NCI-H146 treated with DMSO at 0.1 percent for 48 hours (cell line): ENCODE results near the gene AMBN.

Experiments used
- DNase-seq: peaks from one replicate; lab custom pipeline; 2025; ENCODE audit not compliant: unreplicated experiment; lab: John Stamatoyannopoulos, UW

The AMBN gene, protein sequence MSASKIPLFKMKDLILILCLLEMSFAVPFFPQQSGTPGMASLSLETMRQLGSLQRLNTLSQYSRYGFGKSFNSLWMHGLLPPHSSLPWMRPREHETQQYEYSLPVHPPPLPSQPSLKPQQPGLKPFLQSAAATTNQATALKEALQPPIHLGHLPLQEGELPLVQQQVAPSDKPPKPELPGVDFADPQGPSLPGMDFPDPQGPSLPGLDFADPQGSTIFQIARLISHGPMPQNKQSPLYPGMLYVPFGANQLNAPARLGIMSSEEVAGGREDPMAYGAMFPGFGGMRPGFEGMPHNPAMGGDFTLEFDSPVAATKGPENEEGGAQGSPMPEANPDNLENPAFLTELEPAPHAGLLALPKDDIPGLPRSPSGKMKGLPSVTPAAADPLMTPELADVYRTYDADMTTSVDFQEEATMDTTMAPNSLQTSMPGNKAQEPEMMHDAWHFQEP

GRCh38 chr4:70591955-70592582 lies at the start of gene AMBN:
Gene AMBN (plus strand): TSS chr4:70592256. CDS start chr4:70592359, 103 bp downstream.
- DNase-seq = peak; percentile 59

DNA sequence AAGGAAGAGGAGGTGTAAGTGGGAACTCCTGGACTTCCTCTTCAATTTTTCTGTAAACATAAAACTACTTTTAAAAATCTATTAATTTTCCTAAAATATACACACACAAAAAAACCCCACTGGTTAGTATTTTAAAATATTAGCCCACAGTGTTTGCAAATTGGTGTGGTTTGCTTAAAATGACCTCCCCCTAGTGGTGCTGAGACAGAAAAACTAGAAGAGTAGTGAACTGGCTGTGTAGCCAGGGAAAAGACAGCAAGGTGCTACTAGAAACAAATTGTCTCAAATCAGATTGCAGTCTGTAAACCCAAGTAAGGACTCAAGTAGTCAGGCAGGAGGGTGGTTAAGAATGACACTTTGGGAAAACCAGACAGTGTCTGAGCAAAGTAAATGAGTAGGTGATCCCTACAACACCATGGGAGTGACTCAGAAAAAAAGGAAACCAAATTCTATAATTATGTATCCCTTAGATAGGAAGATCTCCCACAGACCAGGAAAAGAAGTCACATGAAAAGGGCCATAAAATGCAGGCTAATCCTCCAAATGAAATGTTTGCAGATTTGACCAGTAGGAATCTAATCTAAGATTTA lies 47.7 kb upstream of the AMBN start:
- no peak for DNase-seq

GRCh38 chr4:70556856-70557255 lies 35.2 kb upstream of the AMBN start:
- no peak for DNase-seq

- peak; percentile 48 for DNase-seq
These were observed 32.7 kb upstream of the AMBN start for GRCh38 chr4:70559211-70559830.

DNA sequence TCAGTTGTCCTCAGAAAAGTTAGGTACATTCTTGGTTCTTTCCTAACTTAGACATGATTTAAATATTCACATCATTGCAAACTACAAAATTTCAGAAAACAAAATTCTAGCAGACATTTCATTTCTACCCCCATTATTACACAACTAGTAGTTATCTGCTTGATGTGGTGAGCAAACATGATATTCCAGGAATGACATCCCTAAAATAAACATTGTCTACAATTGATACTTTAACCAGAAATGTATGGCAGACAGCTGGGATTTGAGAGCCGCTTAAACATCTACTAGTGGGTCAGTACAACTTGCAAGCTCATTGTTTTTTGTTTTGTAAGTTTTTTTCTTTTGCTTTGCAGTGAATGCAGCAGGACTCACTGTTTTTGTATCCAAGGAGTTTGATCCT lies 32.1 kb upstream of the AMBN start:
- no peak for DNase-seq

DNA sequence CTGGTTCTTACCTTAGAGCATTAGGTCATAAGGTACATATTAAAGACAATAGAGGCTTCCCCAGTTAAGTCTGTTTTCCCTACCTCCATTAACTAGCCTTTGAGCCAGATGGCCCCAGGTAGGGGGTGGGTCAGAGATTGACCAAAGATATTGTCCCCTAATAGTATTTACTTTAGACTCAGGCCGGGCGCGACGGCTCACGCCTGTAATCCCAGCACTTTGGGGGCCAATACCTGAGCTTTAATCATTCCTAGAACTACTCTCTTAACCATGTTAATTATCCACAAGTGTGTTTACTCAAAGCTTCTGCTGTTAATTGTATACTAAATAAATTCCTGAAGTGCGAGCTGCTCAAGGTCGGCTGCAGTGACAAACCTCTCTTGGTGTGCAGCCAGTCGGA lies 28.0 kb upstream of the AMBN start:
- DNase-seq = peak; percentile 98

GRCh38 chr4:70570796-70571195 lies 21.3 kb upstream of the AMBN start:
- no peak for DNase-seq

DNA sequence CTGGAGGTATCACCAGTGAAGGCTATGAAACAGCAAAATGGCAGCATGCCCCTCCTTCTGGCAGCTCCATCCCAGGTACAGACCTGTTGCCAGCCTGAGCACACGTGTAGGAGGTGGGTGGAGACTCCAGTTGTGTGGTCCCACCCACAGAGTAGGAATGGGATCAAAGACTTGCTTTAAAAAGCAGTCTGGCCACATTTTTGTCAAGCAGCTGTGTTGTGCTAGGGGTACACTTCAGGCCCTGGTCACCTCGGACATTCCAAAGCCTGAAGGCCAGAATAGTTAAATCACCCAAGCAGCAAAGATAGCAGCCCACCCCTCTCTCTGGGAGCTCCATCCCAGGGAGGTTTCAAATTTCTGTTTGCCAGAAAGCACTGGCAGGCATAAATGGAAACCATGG lies 20.3 kb upstream of the AMBN start:
- no peak for DNase-seq

DNA sequence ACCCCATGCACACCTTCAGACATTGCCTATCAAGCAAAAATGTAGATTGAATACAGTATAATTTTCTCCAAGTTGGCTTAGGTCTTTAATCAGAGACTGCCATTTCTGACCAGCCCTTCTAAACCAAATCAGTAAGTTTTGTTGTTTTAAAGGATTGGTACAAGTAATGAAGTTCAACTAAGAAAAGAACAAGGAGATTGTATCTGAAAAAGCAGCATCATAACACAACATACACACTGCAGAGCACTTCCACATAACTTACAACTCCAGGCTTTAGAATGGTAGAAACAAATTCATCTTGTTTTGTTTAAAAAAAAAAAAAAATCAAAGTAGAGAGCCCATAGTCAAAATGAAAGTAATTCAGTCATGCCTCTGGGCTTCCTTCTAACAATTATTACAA lies 16.1 kb upstream of the AMBN start:
- no peak for DNase-seq

- DNase-seq = no peak
These were observed 14.7 kb upstream of the AMBN start for GRCh38 chr4:70577220-70577927.

DNA sequence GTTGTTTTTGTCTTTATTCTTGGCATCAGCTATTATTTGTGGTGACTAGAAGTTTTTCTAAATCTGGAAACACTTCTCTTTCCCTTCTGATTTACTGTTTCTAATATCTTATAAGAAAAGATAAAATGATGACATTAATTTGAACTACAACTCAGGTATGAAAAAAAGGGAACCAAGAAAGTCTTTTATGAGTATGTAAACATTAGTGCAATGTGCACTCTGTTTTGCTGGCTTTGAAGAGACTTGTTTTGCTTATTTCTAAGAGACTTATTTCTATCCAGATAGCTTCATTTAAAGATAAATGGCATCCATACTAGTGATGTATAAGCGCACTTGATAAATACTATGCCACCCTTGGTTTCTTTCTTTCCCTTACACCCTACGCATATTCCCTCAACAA lies 10.1 kb upstream of the AMBN start:
- no peak for DNase-seq

GRCh38 chr4:70583952-70584834 lies 7.9 kb upstream of the AMBN start:
- peak; percentile 72 for DNase-seq

DNA sequence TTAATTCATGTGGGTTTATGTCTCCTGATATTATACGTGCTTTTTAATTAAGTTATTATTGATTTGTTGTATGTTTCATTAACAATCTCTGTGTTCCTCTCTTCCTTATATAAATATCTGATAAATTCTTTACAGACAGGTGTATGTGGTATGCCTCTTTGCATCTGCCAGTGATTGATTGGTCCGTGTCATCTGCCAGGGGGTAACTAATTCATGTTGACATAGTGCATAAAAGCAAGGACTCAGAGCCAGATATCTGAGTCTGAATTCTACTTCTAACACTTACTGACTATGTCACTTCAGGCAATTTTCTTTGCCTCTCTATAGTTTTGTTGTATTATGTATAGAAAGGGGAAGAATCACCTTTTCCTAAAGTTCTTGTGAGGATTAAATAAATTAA lies 5.2 kb upstream of the AMBN start:
- peak; percentile 49 for DNase-seq

- DNase-seq = no peak
These were observed 2.3 kb upstream of the AMBN start for GRCh38 chr4:70589785-70590184.

DNA sequence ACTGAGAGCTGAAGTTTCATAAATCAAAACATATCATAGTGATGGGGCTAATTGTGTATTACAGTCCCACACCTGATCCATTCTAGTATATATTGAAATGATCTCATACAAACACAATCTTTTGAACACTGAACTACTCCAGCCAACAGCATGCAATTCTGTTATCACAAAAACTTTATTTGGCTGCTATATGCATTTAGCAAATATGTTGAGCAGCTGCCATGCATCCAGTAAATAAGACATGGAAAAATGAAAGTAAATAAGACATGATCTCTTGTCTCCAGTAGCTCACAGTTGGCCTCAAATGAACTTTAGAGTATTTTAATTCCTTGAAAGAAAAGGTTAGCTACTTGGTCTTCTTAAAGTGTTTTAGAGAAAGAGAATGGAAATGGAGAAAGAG lies 2.1 kb downstream of the AMBN start:
- no peak for DNase-seq

- no peak for DNase-seq
These were observed 8.2 kb downstream of the AMBN start for GRCh38 chr4:70600305-70600704.

- DNase-seq = no peak
These were observed 8.9 kb downstream of the AMBN start for GRCh38 chr4:70600977-70601376.

- DNase-seq = peak; percentile 82
These were observed 9.5 kb downstream of the AMBN start for GRCh38 chr4:70601422-70602039.

GRCh38 chr4:70603856-70604255 lies 11.8 kb downstream of the AMBN start:
- DNase-seq = no peak

DNA sequence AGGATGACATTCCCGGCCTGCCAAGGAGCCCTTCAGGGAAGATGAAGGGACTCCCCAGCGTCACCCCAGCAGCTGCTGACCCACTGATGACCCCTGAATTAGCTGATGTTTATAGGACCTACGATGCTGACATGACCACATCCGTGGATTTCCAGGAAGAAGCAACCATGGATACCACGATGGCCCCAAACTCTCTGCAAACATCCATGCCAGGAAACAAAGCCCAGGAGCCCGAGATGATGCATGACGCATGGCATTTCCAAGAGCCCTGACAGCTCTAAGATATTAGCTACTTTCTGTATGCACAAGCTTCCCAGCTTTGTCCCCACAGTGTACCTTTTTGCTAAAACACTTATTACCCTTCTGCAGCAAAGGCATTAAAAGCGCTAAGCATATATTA lies 14.4 kb downstream of the AMBN start:
- no peak for DNase-seq
